IPS-18a (cell line): Measurements from ENCODE around the gene MKLN1.
"Not testable (repeated sequence)": the region's sequence is repeated elsewhere in the genome, so short reads cannot be mapped to it uniquely, and the experiment has no call there.

ENCODE experiments used
- H3K27ac ChIP-seq: one replicate; pipeline ENCODE4 v1.5.1; 2013; ENCODE audit warnings: low read length
- H3K27me3 ChIP-seq: one replicate; pipeline ENCODE4 v1.6.1; 2013; ENCODE audit warnings: mild to moderate bottlenecking, low read length; ENCODE audit not compliant: control insufficient read depth, insufficient read depth
- H3K36me3 ChIP-seq: one replicate; pipeline ENCODE4 v1.6.1; 2013; ENCODE audit warnings: low read depth, low read length; ENCODE audit not compliant: control insufficient read depth
- H3K4me1 ChIP-seq: one replicate; pipeline ENCODE4 v1.6.1; 2013; ENCODE audit warnings: low read depth, low read length; ENCODE audit not compliant: control insufficient read depth
- H3K4me3 ChIP-seq: one replicate; pipeline ENCODE4 v1.5.1; 2013; ENCODE audit warnings: low read length
- H3K9ac ChIP-seq: one replicate; pipeline ENCODE4 v1.6.1; 2013; ENCODE audit warnings: mild to moderate bottlenecking, low read length, moderate library complexity
- H3K9me3 ChIP-seq: one replicate; pipeline ENCODE4 v1.6.1; 2013; ENCODE audit warnings: low read depth, low read length; ENCODE audit not compliant: control insufficient read depth

The MKLN1 gene

GRCh38 chr7:131409129-131409766 is 81.6 kb downstream of the MKLN1 start:
- Histone ChIP-seq H3K9ac (no peak overlapping the region), H3K36me3 (peaks cover 11% of the 10 kb centered on the region), H3K4me1 (peaks cover 24% of the 10 kb centered on the region), H3K27me3 (no peaks in the 10 kb centered on the region), H3K27ac (no peak overlapping the region), H3K9me3 (no peaks in the 10 kb centered on the region), H3K4me3 (peak overlapping the region; percentile 16)

GRCh38 chr7:131412031-131412430 is 84.4 kb downstream of the MKLN1 start:
- Histone ChIP-seq H3K9ac (no peak overlapping the region), H3K4me1 (peaks cover 18% of the 10 kb centered on the region), H3K27ac (no peak overlapping the region), H3K9me3 (no peaks in the 10 kb centered on the region), H3K4me3 (no peak overlapping the region), H3K27me3 (no peaks in the 10 kb centered on the region), H3K36me3 (peaks cover 11% of the 10 kb centered on the region)

GRCh38 chr7:131413711-131414110 is 86.0 kb downstream of the MKLN1 start:
- Histone ChIP-seq H3K4me3 (no peak overlapping the region), H3K9me3 (no peaks in the 10 kb centered on the region), H3K9ac (no peak overlapping the region), H3K27me3 (no peaks in the 10 kb centered on the region), H3K36me3 (peaks cover 11% of the 10 kb centered on the region), H3K27ac (no peak overlapping the region), H3K4me1 (peaks cover 15% of the 10 kb centered on the region)

- H3K4me1 ChIP-seq, result no peaks in the 10 kb centered on the region
- no peaks in the 10 kb centered on the region for H3K9me3 ChIP-seq
- no peak overlapping the region for H3K4me3 ChIP-seq
- H3K9ac ChIP-seq, result no peak overlapping the region
- no peak overlapping the region for H3K27ac ChIP-seq
- H3K36me3 ChIP-seq, result peaks cover 4% of the 10 kb centered on the region
- H3K27me3 ChIP-seq, result no peaks in the 10 kb centered on the region
Measured at GRCh38 chr7:131424219-131424822, 96.6 kb downstream of the MKLN1 start.

- Histone ChIP-seq H3K27me3 (no peaks in the 10 kb centered on the region), H3K27ac (no peak overlapping the region), H3K36me3 (peaks cover 4% of the 10 kb centered on the region), H3K4me1 (no peaks in the 10 kb centered on the region), H3K9ac (no peak overlapping the region), H3K4me3 (no peak overlapping the region), H3K9me3 (no peaks in the 10 kb centered on the region)
Measured at GRCh38 chr7:131425992-131426391, 98.3 kb downstream of the MKLN1 start.

GRCh38 chr7:131430826-131431225 is 103.2 kb downstream of the MKLN1 start:
- H3K27ac ChIP-seq, H3K36me3 ChIP-seq, H3K4me1 ChIP-seq, H3K9ac ChIP-seq, H3K27me3 ChIP-seq, H3K4me3 ChIP-seq, H3K9me3 ChIP-seq: not testable (repeated sequence)

- Histone ChIP-seq H3K4me1 (no peaks in the 10 kb centered on the region), H3K36me3 (peaks cover 8% of the 10 kb centered on the region), H3K27me3 (no peaks in the 10 kb centered on the region), H3K9me3 (no peaks in the 10 kb centered on the region), H3K4me3 (no peak overlapping the region), H3K27ac (no peak overlapping the region), H3K9ac (no peak overlapping the region)
Measured at GRCh38 chr7:131431289-131431688, 103.6 kb downstream of the MKLN1 start.

GRCh38 chr7:131431756-131432155 is 104.1 kb downstream of the MKLN1 start:
- H3K4me3 ChIP-seq, result no peak overlapping the region
- H3K27ac ChIP-seq, result no peak overlapping the region
- no peak overlapping the region for H3K9ac ChIP-seq
- H3K4me1 ChIP-seq, result no peaks in the 10 kb centered on the region
- H3K27me3 ChIP-seq, result no peaks in the 10 kb centered on the region
- H3K36me3 ChIP-seq, result peaks cover 8% of the 10 kb centered on the region
- H3K9me3 ChIP-seq, result no peaks in the 10 kb centered on the region

- H3K4me3 ChIP-seq, result no peak overlapping the region
- H3K27ac ChIP-seq, result no peak overlapping the region
- H3K36me3 ChIP-seq, result peaks cover 10% of the 10 kb centered on the region
Measured at GRCh38 chr7:131436384-131436783, 108.7 kb downstream of the MKLN1 start.

GRCh38 chr7:131438969-131439368 is 111.3 kb downstream of the MKLN1 start:
- no peaks in the 10 kb centered on the region for H3K27me3 ChIP-seq
- H3K9ac ChIP-seq, result no peak overlapping the region
- H3K4me1 ChIP-seq, result peaks cover 15% of the 10 kb centered on the region
- H3K36me3 ChIP-seq, result peaks cover 9% of the 10 kb centered on the region
- H3K27ac ChIP-seq, result no peak overlapping the region
- H3K4me3 ChIP-seq, result no peak overlapping the region
- H3K9me3 ChIP-seq, result no peaks in the 10 kb centered on the region

More at GRCh38 chr7:131436384-131436783, 108.7 kb downstream of the MKLN1 start:
- no peak overlapping the region for H3K9ac ChIP-seq
- no peaks in the 10 kb centered on the region for H3K9me3 ChIP-seq
- peaks cover 15% of the 10 kb centered on the region for H3K4me1 ChIP-seq
- no peaks in the 10 kb centered on the region for H3K27me3 ChIP-seq

- H3K36me3 ChIP-seq, result peaks cover 3% of the 10 kb centered on the region
- H3K4me1 ChIP-seq, result peaks cover 13% of the 10 kb centered on the region
- H3K9ac ChIP-seq, result no peak overlapping the region
- H3K4me3 ChIP-seq, result no peak overlapping the region
- H3K27ac ChIP-seq, result no peak overlapping the region
- H3K27me3 ChIP-seq, result no peaks in the 10 kb centered on the region
- H3K9me3 ChIP-seq, result no peaks in the 10 kb centered on the region
Measured at GRCh38 chr7:131443496-131443895, 115.8 kb downstream of the MKLN1 start.

- no peaks in the 10 kb centered on the region for H3K9me3 ChIP-seq
- no peak overlapping the region for H3K9ac ChIP-seq
- peaks cover 3% of the 10 kb centered on the region for H3K36me3 ChIP-seq
- no peaks in the 10 kb centered on the region for H3K27me3 ChIP-seq
- H3K4me3 ChIP-seq, result no peak overlapping the region
- peaks cover 4% of the 10 kb centered on the region for H3K4me1 ChIP-seq
- no peak overlapping the region for H3K27ac ChIP-seq
Measured at GRCh38 chr7:131444683-131445082, 117.0 kb downstream of the MKLN1 start.
